Suprapubic skin (tissue), 4 donors: ENCODE measurements around the gene SLC5A8. TPM values are rescaled to one million over a fixed set of nuclear protein-coding genes. Genes with fewer than 3 reads are reported as not detected.

ENCODE experiments used
- DNase-seq, 2 donors: peaks; one replicate each; pipeline ENCODE4 v3.0.0-alpha.2; 2019; ENCODE audit warnings: low spot score in 2 of 2
- H3K27ac ChIP-seq: fragments of 200-600 bp; sonication (generic); one replicate; pipeline ENCODE4 v1.5.1; 2019
- H3K27me3 ChIP-seq: fragments of 200-600 bp; sonication (generic); one replicate; pipeline ENCODE4 v1.5.1; 2019
- H3K36me3 ChIP-seq: fragments of 200-600 bp; sonication (generic); one replicate; pipeline ENCODE4 v1.5.1; 2019
- H3K4me1 ChIP-seq: fragments of 200-600 bp; sonication (generic); one replicate; pipeline ENCODE4 v1.5.1; 2019
- H3K4me3 ChIP-seq: fragments of 200-600 bp; sonication (generic); one replicate; pipeline ENCODE4 v1.5.1; 2019; ENCODE audit warnings: mild to moderate bottlenecking
- H3K9me3 ChIP-seq: fragments of 200-600 bp; sonication (generic); one replicate; pipeline ENCODE4 v1.5.1; 2019
- CTCF ChIP-seq, 2 donors: fragments of 200-600 bp in 1 of 2; fragments of 450-650 bp in 1 of 2; sonication (generic) in 1 of 2; IDR thresholded peaks; one replicate each; pipeline ENCODE4 v1.5.1; 2016 to 2019; ENCODE audit warnings: antibody characterized with exemption in 2 of 2, mild to moderate bottlenecking in 1 of 2, moderate library complexity in 1 of 2
- EP300 ChIP-seq: sonication (generic); formaldehyde crosslinking; IDR thresholded peaks from one replicate; pipeline ENCODE4 v1.6.1; 2017; ENCODE audit warnings: antibody characterized with exemption
- POLR2A ChIP-seq, 2 donors: fragments of 450-650 bp; IDR thresholded peaks; one replicate each; pipeline ENCODE4 v1.6.1; 2017; ENCODE audit warnings: antibody characterized with exemption in 2 of 2, mild to moderate bottlenecking in 2 of 2, moderate library complexity in 2 of 2
- POLR2AphosphoS5 ChIP-seq, 3 donors: sonication (generic); formaldehyde crosslinking; IDR thresholded peaks; one replicate each; pipeline ENCODE4 v1.6.1; 2017; ENCODE audit warnings: antibody characterized with exemption in 3 of 3
- WGBS: methylation state at CpG from one replicate; pipeline ENCODE4 v1.1.5; 2018; 5-methylcytosine and 5-hydroxymethylcytosine counted together
- total RNA-seq, 4 donors: library from RNA; depleted of rRNA; stranded (reverse); fragments of >200 nt; gene quantifications; one replicate each; pipeline ENCODE4 v1.1.0, GENCODE V29; 2016

Gene SLC5A8
- total RNA-seq, 4 donors from 2014 or later, result 0.38 to 1.3 (median 0.60) TPM; not detected in 1

- H3K4me1 ChIP-seq, result no peaks in the 10 kb centered on the region
- no peak overlapping the region for H3K4me3 ChIP-seq
- TF ChIP-seq CTCF (IDR thresholded peaks at IDR 0.05), result no peak
- no peak for TF ChIP-seq POLR2AphosphoS5 (IDR thresholded peaks at IDR 0.05)
- no peak for TF ChIP-seq EP300
- no peak for TF ChIP-seq POLR2A (IDR thresholded peaks at IDR 0.05)
- H3K27ac ChIP-seq, result no peak overlapping the region
- no peaks in the 10 kb centered on the region for H3K27me3 ChIP-seq
- no peaks in the 10 kb centered on the region for H3K9me3 ChIP-seq
- DNase-seq, result no peak
- H3K36me3 ChIP-seq, result no peaks in the 10 kb centered on the region
- 36% methylated on average over 5 of the region's 5 CpGs for WGBS
Measured at GRCh38 chr12:101230547-101230946, 20.5 kb upstream of the SLC5A8 start.

GRCh38 chr12:101229841-101230241, 19.8 kb upstream of the SLC5A8 start:
- Histone ChIP-seq H3K27ac (no peak overlapping the region), H3K4me1 (no peaks in the 10 kb centered on the region), H3K4me3 (no peak overlapping the region), H3K9me3 (no peaks in the 10 kb centered on the region), H3K36me3 (no peaks in the 10 kb centered on the region), H3K27me3 (no peaks in the 10 kb centered on the region)
- TF ChIP-seq POLR2AphosphoS5 (IDR thresholded peaks at IDR 0.05) (no peak), CTCF (IDR thresholded peaks at IDR 0.05) (no peak), EP300 (no peak)
- no peak for DNase-seq
- WGBS, result 89% methylated on average over 7 of the region's 7 CpGs

- WGBS, result 35% methylated on average over 1 of the region's 1 CpG
- H3K27ac ChIP-seq, result no peak overlapping the region
Measured at GRCh38 chr12:101221301-101221700, 11.3 kb upstream of the SLC5A8 start.

GRCh38 chr12:101216810-101217209, 6.8 kb upstream of the SLC5A8 start:
- 96% methylated on average over 2 of the region's 2 CpGs for WGBS
- H3K36me3 ChIP-seq, result no peaks in the 10 kb centered on the region
- H3K27me3 ChIP-seq, result no peaks in the 10 kb centered on the region
- H3K9me3 ChIP-seq, result no peaks in the 10 kb centered on the region
- TF ChIP-seq POLR2AphosphoS5 (IDR thresholded peaks at IDR 0.05), result no peak
- no peak overlapping the region for H3K27ac ChIP-seq
- no peaks in the 10 kb centered on the region for H3K4me1 ChIP-seq
- DNase-seq, result no peak
- H3K4me3 ChIP-seq, result no peak overlapping the region

More at GRCh38 chr12:101221301-101221700, 11.3 kb upstream of the SLC5A8 start:
- no peak for TF ChIP-seq POLR2AphosphoS5 (IDR thresholded peaks at IDR 0.05)
- no peak for TF ChIP-seq EP300
- no peak for TF ChIP-seq POLR2A (IDR thresholded peaks at IDR 0.05)
- no peak for TF ChIP-seq CTCF (IDR thresholded peaks at IDR 0.05)
- H3K4me3 ChIP-seq, result no peak overlapping the region
- no peaks in the 10 kb centered on the region for H3K9me3 ChIP-seq
- no peaks in the 10 kb centered on the region for H3K36me3 ChIP-seq
- H3K27me3 ChIP-seq, result no peaks in the 10 kb centered on the region
- DNase-seq, result no peak
- no peaks in the 10 kb centered on the region for H3K4me1 ChIP-seq

GRCh38 chr12:101207086-101207780, 2.8 kb downstream of the SLC5A8 start:
- Histone ChIP-seq H3K27ac (no peak overlapping the region), H3K27me3 (peaks cover 32% of the 10 kb centered on the region), H3K36me3 (no peaks in the 10 kb centered on the region), H3K4me3 (no peak overlapping the region), H3K9me3 (no peaks in the 10 kb centered on the region), H3K4me1 (peaks cover 11% of the 10 kb centered on the region)
- DNase-seq, result no peak
- no peak for TF ChIP-seq POLR2AphosphoS5 (IDR thresholded peaks at IDR 0.05)
- TF ChIP-seq CTCF (IDR thresholded peaks at IDR 0.05), result no peak
- no peak for TF ChIP-seq POLR2A (IDR thresholded peaks at IDR 0.05)
- no peak for TF ChIP-seq EP300
- WGBS, result 67% methylated on average over 5 of the region's 5 CpGs
